Measurements from ENCODE around the gene PXT1.

Gene PXT1

DNA sequence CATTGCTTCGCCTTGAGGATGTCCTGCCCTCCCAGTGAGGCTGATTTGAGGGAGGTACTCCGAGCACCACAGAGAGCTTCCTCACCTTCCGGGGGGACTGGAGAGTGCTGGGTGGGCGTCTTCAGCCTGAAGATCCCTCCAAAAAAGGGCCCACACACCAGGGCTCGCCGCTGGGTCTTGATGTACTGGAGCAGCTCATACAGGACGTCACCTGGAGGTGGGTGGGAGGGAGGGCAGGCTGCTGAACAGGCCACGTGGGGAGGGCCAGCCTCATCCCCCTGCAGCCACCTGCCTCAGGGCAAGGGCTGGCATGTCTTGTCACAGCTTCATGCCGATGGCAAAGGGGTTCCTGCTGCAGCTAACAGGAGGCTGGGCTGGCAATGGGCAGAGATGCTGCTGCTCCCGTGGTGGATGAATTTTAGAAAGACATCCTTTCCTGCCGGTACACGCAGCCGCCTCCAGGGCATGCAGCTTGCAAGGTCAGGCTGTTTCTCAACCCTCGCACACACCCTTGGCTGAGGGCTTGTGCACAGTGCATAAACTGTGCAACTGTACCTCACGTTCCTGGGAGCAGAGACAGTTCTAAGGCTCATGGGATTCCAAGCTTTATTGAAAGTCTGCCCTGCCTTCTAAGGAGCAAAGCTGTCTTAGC lies 69.2 kb downstream of the PXT1 start:
- TF ChIP-seq, protein P1, sequence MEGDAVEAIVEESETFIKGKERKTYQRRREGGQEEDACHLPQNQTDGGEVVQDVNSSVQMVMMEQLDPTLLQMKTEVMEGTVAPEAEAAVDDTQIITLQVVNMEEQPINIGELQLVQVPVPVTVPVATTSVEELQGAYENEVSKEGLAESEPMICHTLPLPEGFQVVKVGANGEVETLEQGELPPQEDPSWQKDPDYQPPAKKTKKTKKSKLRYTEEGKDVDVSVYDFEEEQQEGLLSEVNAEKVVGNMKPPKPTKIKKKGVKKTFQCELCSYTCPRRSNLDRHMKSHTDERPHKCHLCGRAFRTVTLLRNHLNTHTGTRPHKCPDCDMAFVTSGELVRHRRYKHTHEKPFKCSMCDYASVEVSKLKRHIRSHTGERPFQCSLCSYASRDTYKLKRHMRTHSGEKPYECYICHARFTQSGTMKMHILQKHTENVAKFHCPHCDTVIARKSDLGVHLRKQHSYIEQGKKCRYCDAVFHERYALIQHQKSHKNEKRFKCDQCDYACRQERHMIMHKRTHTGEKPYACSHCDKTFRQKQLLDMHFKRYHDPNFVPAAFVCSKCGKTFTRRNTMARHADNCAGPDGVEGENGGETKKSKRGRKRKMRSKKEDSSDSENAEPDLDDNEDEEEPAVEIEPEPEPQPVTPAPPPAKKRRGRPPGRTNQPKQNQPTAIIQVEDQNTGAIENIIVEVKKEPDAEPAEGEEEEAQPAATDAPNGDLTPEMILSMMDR (IDR thresholded peaks at IDR 0.05), result no peak
- no peaks in the 10 kb centered on the region for H3K36me3 ChIP-seq
- no peaks in the 10 kb centered on the region for H3K27me3 ChIP-seq
- no peak overlapping the region for H3K4me3 ChIP-seq (ENCODE audit: low read depth in 1 of 2, low read length in 1 of 2)
- H3K27ac ChIP-seq, result no peak overlapping the region
- H3K9me3 ChIP-seq, result no peaks in the 10 kb centered on the region
- peaks cover 34 to 40% of the 10 kb centered on the region in 2 experiments for H3K4me1 ChIP-seq (ENCODE audit: control insufficient read depth in 1 of 2, insufficient read depth in 1 of 2, low read depth in 1 of 2, low read length in 1 of 2)

GRCh38 chr6:36372088-36372487 lies 70.6 kb downstream of the PXT1 start:
- no peak overlapping the region for H3K27ac ChIP-seq
- no peaks in the 10 kb centered on the region for H3K36me3 ChIP-seq
- H3K4me1 ChIP-seq (ENCODE audit: control insufficient read depth in 1 of 2, insufficient read depth in 1 of 2, low read depth in 1 of 2, low read length in 1 of 2), result peaks cover 48 to 54% of the 10 kb centered on the region in 2 experiments
- H3K9me3 ChIP-seq, result no peaks in the 10 kb centered on the region
- no peaks in the 10 kb centered on the region for H3K27me3 ChIP-seq
- H3K4me3 ChIP-seq (ENCODE audit: low read depth in 1 of 2, low read length in 1 of 2), result no peak overlapping the region
- TF ChIP-seq, protein P1 (IDR thresholded peaks at IDR 0.05), result no peak

GRCh38 chr6:36371211-36371610 lies 71.4 kb downstream of the PXT1 start:
- Histone ChIP-seq H3K4me3 (ENCODE audit: low read depth in 1 of 2, low read length in 1 of 2) (no peak overlapping the region), H3K9me3 (no peaks in the 10 kb centered on the region), H3K27me3 (no peaks in the 10 kb centered on the region), H3K4me1 (ENCODE audit: control insufficient read depth in 1 of 2, insufficient read depth in 1 of 2, low read depth in 1 of 2, low read length in 1 of 2) (peaks cover 56 to 63% of the 10 kb centered on the region in 2 experiments), H3K27ac (no peak overlapping the region), H3K36me3 (no peaks in the 10 kb centered on the region)
- TF ChIP-seq, protein P1 (IDR thresholded peaks at IDR 0.05), result no peak

GRCh38 chr6:36370638-36371037 lies 72.0 kb downstream of the PXT1 start:
- Histone ChIP-seq H3K9me3 (no peaks in the 10 kb centered on the region), H3K27ac (no peak overlapping the region), H3K4me1 (ENCODE audit: control insufficient read depth in 1 of 2, insufficient read depth in 1 of 2, low read depth in 1 of 2, low read length in 1 of 2) (peaks cover 56 to 65% of the 10 kb centered on the region in 2 experiments), H3K27me3 (no peaks in the 10 kb centered on the region), H3K4me3 (ENCODE audit: low read depth in 1 of 2, low read length in 1 of 2) (no peak overlapping the region), H3K36me3 (no peaks in the 10 kb centered on the region)
- TF ChIP-seq, protein P1 (IDR thresholded peaks at IDR 0.05), result no peak

DNA sequence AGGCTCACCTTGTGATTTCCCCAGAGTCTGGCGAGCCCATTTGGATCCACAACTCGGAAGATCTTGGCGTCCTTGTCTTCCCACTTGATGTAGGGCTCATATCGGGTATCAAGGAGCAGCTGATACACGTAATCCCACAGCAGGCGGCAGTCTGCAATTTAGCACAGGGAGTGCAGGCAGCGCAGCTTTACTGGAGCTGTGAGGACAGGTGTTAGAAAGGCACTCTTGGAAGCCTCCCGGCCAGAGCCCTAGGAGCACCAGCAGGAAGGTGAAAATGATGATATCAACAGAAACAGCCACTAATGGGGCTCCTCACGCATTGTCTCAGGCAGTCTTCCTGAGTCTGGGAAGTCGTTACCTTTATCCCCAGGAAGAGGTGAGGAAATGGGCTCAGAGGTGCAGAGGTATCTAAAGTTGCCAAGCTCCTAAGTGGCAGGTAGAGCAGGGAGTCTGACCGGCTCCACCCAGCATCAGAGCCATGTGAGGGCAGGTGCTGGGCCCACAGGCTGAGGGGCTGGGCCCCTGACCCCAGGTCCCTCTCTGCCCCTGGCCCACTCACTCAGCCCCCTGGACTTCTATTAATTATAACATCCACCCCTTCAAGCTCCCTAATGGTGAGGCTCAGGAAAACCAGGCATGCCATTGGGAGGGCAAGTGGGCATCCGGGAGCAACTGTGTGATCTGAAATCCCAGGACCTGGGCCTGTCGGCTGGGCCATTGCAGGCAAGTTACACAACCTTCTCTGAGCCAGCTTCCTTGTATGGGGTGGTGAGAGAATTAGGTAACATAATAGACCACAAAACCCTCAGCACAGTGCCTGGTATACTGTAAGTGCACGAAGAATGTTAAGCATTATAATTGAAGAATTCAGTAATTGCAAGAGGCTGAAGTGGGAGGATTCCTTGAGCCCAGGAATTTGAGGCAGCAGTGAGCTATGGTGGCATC lies 73.5 kb downstream of the PXT1 start:
- TF ChIP-seq, protein P1 (IDR thresholded peaks at IDR 0.05), result no peak
- Histone ChIP-seq H3K4me3 (ENCODE audit: low read depth in 1 of 2, low read length in 1 of 2) (peak overlapping the region; percentile 22 to 54), H3K27ac (peak overlapping the region; percentile 87), H3K9me3 (no peaks in the 10 kb centered on the region), H3K4me1 (ENCODE audit: control insufficient read depth in 1 of 2, insufficient read depth in 1 of 2, low read depth in 1 of 2, low read length in 1 of 2) (peaks cover 62 to 73% of the 10 kb centered on the region in 2 experiments), H3K27me3 (no peaks in the 10 kb centered on the region), H3K36me3 (no peaks in the 10 kb centered on the region)

All from neutrophil (primary cell).